GM23248 (cell line): ENCODE measurements around the gene CDV3. TPM values are rescaled to one million over a fixed set of nuclear protein-coding genes. Genes with fewer than 3 reads are reported as not detected.

Source experiments
- DNase-seq: peaks from one replicate; pipeline ENCODE4 v3.0.0-alpha.2; 2015
- H2AFZ ChIP-seq: fragments of 200-600 bp; sonication (generic); 2 replicates; pipeline ENCODE4 v1.6.1; 2016; ENCODE audit warnings: antibody characterized with exemption
- H3F3A ChIP-seq: fragments of 200-600 bp; sonication (generic); 2 replicates; pipeline ENCODE4 v1.6.1; 2016; ENCODE audit warnings: mild to moderate bottlenecking, antibody characterized with exemption, mixed run types; ENCODE audit not compliant: insufficient read depth
- H3K27ac ChIP-seq: fragments of 200-600 bp; sonication (generic); 2 replicates; pipeline ENCODE4 v1.5.1; 2016; ENCODE audit warnings: mild to moderate bottlenecking
- H3K27me3 ChIP-seq: fragments of 200-600 bp; sonication (generic); replicated peaks from 2 replicates; pipeline ENCODE4 v1.6.1; 2016; ENCODE audit warnings: mild to moderate bottlenecking; ENCODE audit not compliant: insufficient read depth
- H3K36me3 ChIP-seq: fragments of 200-600 bp; sonication (generic); 2 replicates; pipeline ENCODE4 v1.6.1; 2016; ENCODE audit warnings: low read depth, mild to moderate bottlenecking
- H3K4me1 ChIP-seq: fragments of 200-600 bp; sonication (generic); 2 replicates; pipeline ENCODE4 v1.6.1; 2016; ENCODE audit warnings: mild to moderate bottlenecking; ENCODE audit not compliant: insufficient read depth
- H3K4me2 ChIP-seq: fragments of 200-600 bp; sonication (generic); one replicate; pipeline ENCODE4 v1.6.1; 2016; ENCODE audit warnings: mild to moderate bottlenecking; ENCODE audit not compliant: unreplicated experiment
- H3K4me3 ChIP-seq: fragments of 200-600 bp; sonication (generic); 2 replicates; pipeline ENCODE4 v1.5.1; 2016; ENCODE audit warnings: mild to moderate bottlenecking
- H3K79me2 ChIP-seq: fragments of 200-600 bp; sonication (generic); 2 replicates; pipeline ENCODE4 v1.6.1; 2016; ENCODE audit warnings: mild to moderate bottlenecking; ENCODE audit not compliant: insufficient read depth
- H3K9ac ChIP-seq: fragments of 200-600 bp; sonication (generic); 2 replicates; pipeline ENCODE4 v1.6.1; 2016; ENCODE audit warnings: mild to moderate bottlenecking
- H3K9me2 ChIP-seq: fragments of 200-600 bp; sonication (generic); 2 replicates; pipeline ENCODE4 v1.6.1; 2016; ENCODE audit warnings: mixed run types, mild to moderate bottlenecking, moderate library complexity; ENCODE audit not compliant: insufficient read depth
- H3K9me3 ChIP-seq: fragments of 200-600 bp; sonication (generic); one replicate; pipeline ENCODE4 v1.6.1; 2017; ENCODE audit warnings: low read depth
- H4K20me1 ChIP-seq: fragments of 200-600 bp; sonication (generic); 2 replicates; pipeline ENCODE4 v1.6.0; 2016; ENCODE audit not compliant: insufficient read depth
- EZH2 ChIP-seq: fragments of 200-600 bp; sonication (generic); IDR thresholded peaks from 2 replicates; pipeline ENCODE4 v1.6.1; 2018; ENCODE audit warnings: antibody characterized with exemption, mild to moderate bottlenecking; ENCODE audit not compliant: insufficient read depth, poor library complexity, severe bottlenecking
- EZH2phosphoT487 ChIP-seq: fragments of 200-600 bp; sonication (generic); IDR thresholded peaks from 2 replicates; pipeline ENCODE4 v1.6.1; 2018; ENCODE audit warnings: antibody characterized with exemption, moderate library complexity, mild to moderate bottlenecking, low read depth; ENCODE audit not compliant: insufficient read depth
- WGBS, 2 experiments: methylation state at CpG; one replicate each; pipeline ENCODE4 v1.1.6; 2015 to 2017; ENCODE audit warnings: low lambda C conversion rate in 2 of 2, low coverage in 1 of 2; ENCODE audit errors: missing lambda C conversion rate in 2 of 2; 5-methylcytosine and 5-hydroxymethylcytosine counted together
- in situ Hi-C: fragments of 300-500 bp; cut with MboI; formaldehyde crosslinking; loops from 2 replicates; pipeline ENCODE4 v1.15.0; 2020
- polyA plus RNA-seq: library from polyadenylated mRNA; unstranded; fragments of >200 nt; fragmentation: Nextera tagmentation; extraction: Ambion mirVana; gene quantifications from 2 replicates; pipeline ENCODE4 v1.2.1, GENCODE V29; 2016
- total RNA-seq: library from RNA; depleted of rRNA; stranded (reverse); fragments of >200 nt; shearing (Covaris generic); gene quantifications from 2 replicates; pipeline ENCODE4 v1.2.3, GENCODE V29; 2014

The CDV3 gene
- total and polyA plus RNA-seq, 2 experiments from 2014 or later, result 37.0 to 155 TPM

GRCh38 chr3:133608388-133608787, 34.9 kb downstream of the CDV3 start:
- WGBS, 2 experiments, result 30 to 32% methylated on average over 2 of the region's 2 CpGs
- Histone ChIP-seq H3K79me2 (no peaks in the 10 kb centered on the region), H3K9me3 (no peaks in the 10 kb centered on the region), H3K9ac (no peak overlapping the region; the same call in 1 of the 2 replicates), H2AFZ (no peak overlapping the region), H3K4me3 (no peak overlapping the region), H3K4me1 (peaks cover 5% of the 10 kb centered on the region; the same call in 1 of the 2 replicates), H3K9me2 (no peaks in the 10 kb centered on the region), H4K20me1 (no peaks in the 10 kb centered on the region), H3K27ac (no peak overlapping the region), H3K27me3 (no peaks in the 10 kb centered on the region), H3K36me3 (peaks cover 20% of the 10 kb centered on the region), H3F3A (peaks cover 11% of the 10 kb centered on the region; the same call in 1 of the 2 replicates), H3K4me2 (no peak overlapping the region)
- DNase-seq, result peak; percentile 29
- in situ Hi-C loops, result loop anchor here (25.0 kb wide), 1 partner anchor 896 kb away; the partner anchor contains the start of gene NPHP3
- TF ChIP-seq EZH2phosphoT487, result no peak
- no peak for TF ChIP-seq EZH2

GRCh38 chr3:133610031-133610430, 36.5 kb downstream of the CDV3 start:
- no peak overlapping the region for H3K4me2 ChIP-seq
- H3K27me3 ChIP-seq, result no peaks in the 10 kb centered on the region
- H3K4me3 ChIP-seq, result no peak overlapping the region
- in situ Hi-C loops, result loop anchor here (25.0 kb wide), 1 partner anchor 898 kb away; the partner anchor contains the start of gene NPHP3
- H4K20me1 ChIP-seq, result no peaks in the 10 kb centered on the region
- peaks cover 20% of the 10 kb centered on the region for H3K36me3 ChIP-seq
- H3K4me1 ChIP-seq, result peaks cover 5% of the 10 kb centered on the region; the same call in 1 of the 2 replicates
- DNase-seq, result peak; percentile 30
- no peak overlapping the region for H3K9ac ChIP-seq
- no peak overlapping the region for H2AFZ ChIP-seq
- H3K9me2 ChIP-seq, result no peaks in the 10 kb centered on the region
- no peaks in the 10 kb centered on the region for H3K9me3 ChIP-seq
- peaks cover 11% of the 10 kb centered on the region; the same call in 1 of the 2 replicates for H3F3A ChIP-seq
- H3K79me2 ChIP-seq, result no peaks in the 10 kb centered on the region
- no peak overlapping the region for H3K27ac ChIP-seq
- no peak for TF ChIP-seq EZH2
- TF ChIP-seq EZH2phosphoT487, result no peak

DNA sequence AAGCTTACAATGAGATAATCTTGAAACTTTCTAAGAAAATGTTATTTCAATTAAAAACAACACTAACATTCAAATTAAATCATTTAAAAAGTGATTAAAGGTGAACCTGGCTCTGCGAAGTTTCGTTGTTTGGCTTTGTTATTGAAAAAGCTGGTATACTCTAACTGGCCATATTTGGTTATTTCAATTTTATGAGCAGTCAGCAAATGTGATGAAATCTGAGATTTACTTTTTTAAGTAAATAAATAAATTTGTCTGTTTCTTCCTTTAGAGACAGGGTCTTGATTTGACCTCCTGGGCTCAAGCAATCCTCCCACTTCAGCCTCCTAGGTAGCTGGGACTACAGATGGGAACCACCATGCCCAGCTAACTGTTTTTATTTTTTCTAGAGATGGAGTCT, 38.0 kb downstream of the CDV3 start:
- Histone ChIP-seq H4K20me1 (no peaks in the 10 kb centered on the region), H3K9me3 (no peaks in the 10 kb centered on the region), H3K9ac (no peak overlapping the region), H3F3A (peaks cover 11% of the 10 kb centered on the region; the same call in 1 of the 2 replicates), H2AFZ (no peak overlapping the region), H3K4me2 (no peak overlapping the region), H3K9me2 (no peaks in the 10 kb centered on the region), H3K27me3 (no peaks in the 10 kb centered on the region), H3K4me1 (peaks cover 5% of the 10 kb centered on the region; the same call in 1 of the 2 replicates), H3K36me3 (peaks cover 25% of the 10 kb centered on the region), H3K27ac (no peak overlapping the region), H3K79me2 (no peaks in the 10 kb centered on the region), H3K4me3 (no peak overlapping the region)
- TF ChIP-seq EZH2 (no peak), EZH2phosphoT487 (no peak)
- WGBS, 2 experiments, result 100% methylated on average over 2 of the region's 2 CpGs
- in situ Hi-C loops, result loop anchor here (25.0 kb wide), 1 partner anchor 899 kb away; the partner anchor contains the start of gene NPHP3
- no peak for DNase-seq

DNA sequence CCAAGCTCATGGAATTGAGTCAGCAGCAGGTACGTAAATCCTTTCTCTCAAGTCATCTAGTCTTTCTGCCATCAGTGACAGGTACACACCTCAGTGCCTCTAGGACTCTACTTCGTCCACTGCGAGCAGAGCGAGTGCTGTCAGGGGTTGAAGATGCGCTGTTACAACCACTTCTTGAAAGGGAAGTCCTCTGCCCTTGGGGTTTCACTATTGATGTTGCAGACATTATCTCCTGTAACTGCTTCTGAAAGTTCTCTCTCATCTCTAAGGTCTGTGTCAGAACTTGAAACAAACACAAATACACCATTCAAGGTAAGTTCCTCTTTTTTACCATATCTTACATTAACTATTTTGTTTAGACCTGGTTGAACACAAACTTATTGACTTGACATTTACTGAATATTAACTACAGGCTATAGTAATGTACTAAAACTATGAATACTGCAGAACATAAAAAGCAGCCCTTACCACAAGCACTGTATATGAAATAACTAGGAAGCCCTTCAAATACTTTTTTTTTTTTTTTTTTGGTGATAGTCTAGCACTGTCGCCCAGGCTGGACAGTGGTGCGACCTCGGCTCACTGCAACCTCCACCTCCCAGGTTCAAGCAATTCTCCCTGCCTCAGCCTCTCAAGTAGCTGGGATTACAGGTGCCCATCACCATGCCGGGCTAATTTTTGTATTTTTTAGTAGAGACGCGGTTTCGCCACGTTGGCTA, 46.7 kb downstream of the CDV3 start:
- 94 to 96% methylated on average over 12 to 13 of the region's 13 CpGs for WGBS, 2 experiments
- Histone ChIP-seq H3K9ac (no peak overlapping the region), H4K20me1 (no peaks in the 10 kb centered on the region), H3K27ac (no peak overlapping the region), H3K79me2 (no peaks in the 10 kb centered on the region), H3K27me3 (no peaks in the 10 kb centered on the region), H2AFZ (no peak overlapping the region), H3F3A (no peaks in the 10 kb centered on the region), H3K9me2 (no peaks in the 10 kb centered on the region), H3K4me2 (no peak overlapping the region), H3K4me3 (no peak overlapping the region), H3K4me1 (no peaks in the 10 kb centered on the region), H3K36me3 (peaks cover 57% of the 10 kb centered on the region), H3K9me3 (no peaks in the 10 kb centered on the region)
- no peak for DNase-seq
- in situ Hi-C loops, result loop anchor here (25.0 kb wide), 1 partner anchor 908 kb away; the partner anchor contains the start of gene NPHP3
- no peak for TF ChIP-seq EZH2
- TF ChIP-seq EZH2phosphoT487, result no peak
